Measurements from ENCODE around the gene MYO5C.
A peak's percentile ranks its signal among the peaks of the same experiment; 100 is the strongest.
"Not testable (repeated sequence)": the region's sequence is repeated elsewhere in the genome, so short reads cannot be mapped to it uniquely, and the experiment has no call there.

Gene MYO5C

GRCh38 chr15:52200831-52201365, 94.7 kb downstream of the MYO5C start:
- no peak for DNase-seq

- no peak for DNase-seq
Measured at GRCh38 chr15:52199271-52199670, 96.3 kb downstream of the MYO5C start.

- DNase-seq: no peak
Measured at GRCh38 chr15:52196891-52197290, 98.7 kb downstream of the MYO5C start.

- DNase-seq: no peak
Measured at GRCh38 chr15:52193791-52194190, 101.8 kb downstream of the MYO5C start.

- DNase-seq: no peak
Measured at GRCh38 chr15:52193321-52193720, 102.3 kb downstream of the MYO5C start.

- no peak for DNase-seq
Measured at GRCh38 chr15:52191207-52191606, 104.4 kb downstream of the MYO5C start, which contains the start of gene GNB5. TSS of gene GNB5 (minus strand) at chr15:52191392. CDS start at chr15:52184676, 6,716 bp downstream.

GRCh38 chr15:52186651-52187486, 108.7 kb downstream of the MYO5C start:
- no peak for DNase-seq

GRCh38 chr15:52185151-52185561, 110.4 kb downstream of the MYO5C start:
- no peak for DNase-seq

GRCh38 chr15:52184721-52185120, 110.9 kb downstream of the MYO5C start:
- no peak for DNase-seq

- no peak for DNase-seq
Measured at GRCh38 chr15:52183562-52184173, 111.9 kb downstream of the MYO5C start.

GRCh38 chr15:52181938-52182780, 113.4 kb downstream of the MYO5C start:
- no peak for DNase-seq

- DNase-seq: no peak
Measured at GRCh38 chr15:52180851-52181450, 114.7 kb downstream of the MYO5C start.

- peak; percentile 64 for DNase-seq
Measured at GRCh38 chr15:52180196-52180835, 115.3 kb downstream of the MYO5C start.

- peak; percentile 96 for DNase-seq
Measured at GRCh38 chr15:52179278-52180195, 116.1 kb downstream of the MYO5C start.

- DNase-seq: no peak
Measured at GRCh38 chr15:52178765-52179164, 116.8 kb downstream of the MYO5C start.

- DNase-seq: no peak
Measured at GRCh38 chr15:52172869-52173268, 122.7 kb downstream of the MYO5C start.

GRCh38 chr15:52171807-52172206, 123.8 kb downstream of the MYO5C start:
- peak; percentile 13 for DNase-seq

GRCh38 chr15:52171386-52171785, 124.2 kb downstream of the MYO5C start:
- DNase-seq: peak; percentile 57

- not testable (repeated sequence) for DNase-seq
Measured at GRCh38 chr15:52170199-52170598, 125.4 kb downstream of the MYO5C start.

- not testable (repeated sequence) for DNase-seq
Measured at GRCh38 chr15:52165494-52166131, 130.0 kb downstream of the MYO5C start.
